GM18508 (cell line): ENCODE results near the gene AKT1S1.

Experiments
- ATAC-seq: cut with Tn5 transposase; IDR thresholded peaks from one replicate; pipeline ENCODE4 v1.9.1; 2021; ENCODE audit warnings: moderate number of reproducible peaks; ENCODE audit not compliant: insufficient read depth, unreplicated experiment

The AKT1S1 gene

GRCh38 chr19:49844138-49845095 is 32.7 kb downstream of the AKT1S1 start:
- ATAC-seq: no peak

GRCh38 chr19:49843265-49843664 is 33.9 kb downstream of the AKT1S1 start:
- no peak for ATAC-seq

GRCh38 chr19:49840736-49841249 is 36.4 kb downstream of the AKT1S1 start:
- no peak for ATAC-seq

GRCh38 chr19:49840321-49840720 is 36.8 kb downstream of the AKT1S1 start:
- ATAC-seq: no peak

- no peak for ATAC-seq
Observed at GRCh38 chr19:49839713-49840112, 37.4 kb downstream of the AKT1S1 start.

GRCh38 chr19:49838885-49839588 is 38.1 kb downstream of the AKT1S1 start:
- no peak for ATAC-seq

GRCh38 chr19:49837425-49837824 is 39.7 kb downstream of the AKT1S1 start:
- no peak for ATAC-seq

- no peak for ATAC-seq
Observed at GRCh38 chr19:49837009-49837310, 40.2 kb downstream of the AKT1S1 start.

- no peak for ATAC-seq
Observed at GRCh38 chr19:49836176-49837008, 40.8 kb downstream of the AKT1S1 start.

- ATAC-seq: no peak
Observed at GRCh38 chr19:49835562-49835961, 41.6 kb downstream of the AKT1S1 start.

GRCh38 chr19:49833599-49833998 is 43.6 kb downstream of the AKT1S1 start:
- ATAC-seq: no peak

- no peak for ATAC-seq
Observed at GRCh38 chr19:49832556-49832955, 44.6 kb downstream of the AKT1S1 start.

GRCh38 chr19:49831592-49831991 is 45.6 kb downstream of the AKT1S1 start:
- no peak for ATAC-seq

GRCh38 chr19:49830766-49831165 is 46.4 kb downstream of the AKT1S1 start:
- no peak for ATAC-seq

- ATAC-seq: no peak
Observed at GRCh38 chr19:49829721-49830120, 47.4 kb downstream of the AKT1S1 start.

- no peak for ATAC-seq
Observed at GRCh38 chr19:49829200-49829599, 48.0 kb downstream of the AKT1S1 start.

- no peak for ATAC-seq
Observed at GRCh38 chr19:49827034-49827433, 50.1 kb downstream of the AKT1S1 start.

GRCh38 chr19:49824662-49825061 is 52.5 kb downstream of the AKT1S1 start:
- ATAC-seq: no peak

GRCh38 chr19:49823472-49823871 is 53.7 kb downstream of the AKT1S1 start:
- ATAC-seq: no peak

- no peak for ATAC-seq
Observed at GRCh38 chr19:49820125-49820524, 57.0 kb downstream of the AKT1S1 start.
